ENCODE results near the gene CCDC187. TPM values are rescaled to one million over a fixed set of nuclear protein-coding genes. Genes with fewer than 3 reads are reported as not detected.

The CCDC187 gene
- polyA plus RNA-seq, 1 donor (not counting 4 experiments of a cell fraction or from before 2014, with no cell fraction given): 0.03 TPM

GRCh38 chr9:136211006-136211405 lies 92.9 kb downstream of the CCDC187 start:
- Histone ChIP-seq H3K9me3 (ENCODE audit: control insufficient read depth, low read depth, low read length) (no peaks in the 10 kb centered on the region), H2AFZ (ENCODE audit: control insufficient read depth, low read length) (no peak overlapping the region), H3K27me3 (ENCODE audit: control insufficient read depth, extremely low read depth, insufficient read depth, low read length) (no peaks in the 10 kb centered on the region), H3K4me1 (ENCODE audit: control insufficient read depth, extremely low read depth, insufficient read depth, low read length) (no peaks in the 10 kb centered on the region), H3K9me1 (ENCODE audit: control insufficient read depth, extremely low read depth, insufficient read depth, low read length) (no peaks in the 10 kb centered on the region), H3K4me3 (ENCODE audit: control insufficient read depth in 2 of 3, extremely low read depth in 1 of 3, insufficient read depth in 2 of 3, low read depth in 1 of 3, low read length in 3 of 3) (no peak overlapping the region), H3K36me3 (ENCODE audit: control insufficient read depth in 2 of 2, extremely low read depth in 1 of 2, insufficient read depth in 2 of 2, low read length in 2 of 2) (peaks cover 9 to 12% of the 10 kb centered on the region in 2 experiments), H3K27ac (ENCODE audit: control insufficient read depth, insufficient read depth, low read length) (no peak overlapping the region), H4K20me1 (ENCODE audit: control insufficient read depth, extremely low read depth, insufficient read depth, low read length) (peaks cover 14% of the 10 kb centered on the region), H3K79me2 (ENCODE audit: control insufficient read depth, insufficient read depth, low read length) (no peaks in the 10 kb centered on the region), H3K4me2 (ENCODE audit: control insufficient read depth, extremely low read depth, insufficient read depth, low read depth, low read length) (no peak overlapping the region), H3K9ac (ENCODE audit: control insufficient read depth, extremely low read depth, insufficient read depth, low read length) (no peak overlapping the region)
- TF ChIP-seq EZH2 (IDR thresholded peaks at IDR 0.05; ENCODE audit: low read length): no peak
- TF ChIP-seq, protein P1, sequence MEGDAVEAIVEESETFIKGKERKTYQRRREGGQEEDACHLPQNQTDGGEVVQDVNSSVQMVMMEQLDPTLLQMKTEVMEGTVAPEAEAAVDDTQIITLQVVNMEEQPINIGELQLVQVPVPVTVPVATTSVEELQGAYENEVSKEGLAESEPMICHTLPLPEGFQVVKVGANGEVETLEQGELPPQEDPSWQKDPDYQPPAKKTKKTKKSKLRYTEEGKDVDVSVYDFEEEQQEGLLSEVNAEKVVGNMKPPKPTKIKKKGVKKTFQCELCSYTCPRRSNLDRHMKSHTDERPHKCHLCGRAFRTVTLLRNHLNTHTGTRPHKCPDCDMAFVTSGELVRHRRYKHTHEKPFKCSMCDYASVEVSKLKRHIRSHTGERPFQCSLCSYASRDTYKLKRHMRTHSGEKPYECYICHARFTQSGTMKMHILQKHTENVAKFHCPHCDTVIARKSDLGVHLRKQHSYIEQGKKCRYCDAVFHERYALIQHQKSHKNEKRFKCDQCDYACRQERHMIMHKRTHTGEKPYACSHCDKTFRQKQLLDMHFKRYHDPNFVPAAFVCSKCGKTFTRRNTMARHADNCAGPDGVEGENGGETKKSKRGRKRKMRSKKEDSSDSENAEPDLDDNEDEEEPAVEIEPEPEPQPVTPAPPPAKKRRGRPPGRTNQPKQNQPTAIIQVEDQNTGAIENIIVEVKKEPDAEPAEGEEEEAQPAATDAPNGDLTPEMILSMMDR (optimal IDR thresholded peaks at IDR 0.05 in 1 of 3, IDR thresholded peaks at IDR 0.05 in 1 of 3, conservative IDR thresholded peaks at IDR 0.05 in 1 of 3; ENCODE audit: extremely low read depth in 1 of 3, insufficient read depth in 2 of 3, low read length in 3 of 3): no peak
- FAIRE-seq (no peak), DNase-seq (ENCODE audit: low read depth, low spot score) (no peak)
- dilution Hi-C loops (cut with MboI; ENCODE audit: extremely low pct_ligation_motif_present, low sequenced_read_pairs): no loop called here

GRCh38 chr9:136210276-136210675 lies 93.6 kb downstream of the CCDC187 start:
- H3K36me3 ChIP-seq (ENCODE audit: control insufficient read depth in 2 of 2, extremely low read depth in 1 of 2, insufficient read depth in 2 of 2, low read length in 2 of 2): peaks cover 4 to 11% of the 10 kb centered on the region in 2 experiments
- no peaks in the 10 kb centered on the region for H3K9me1 ChIP-seq (ENCODE audit: control insufficient read depth, extremely low read depth, insufficient read depth, low read length)
- no peak overlapping the region for H3K9ac ChIP-seq (ENCODE audit: control insufficient read depth, extremely low read depth, insufficient read depth, low read length)
- H4K20me1 ChIP-seq (ENCODE audit: control insufficient read depth, extremely low read depth, insufficient read depth, low read length): peaks cover 21% of the 10 kb centered on the region
- no peaks in the 10 kb centered on the region for H3K4me1 ChIP-seq (ENCODE audit: control insufficient read depth, extremely low read depth, insufficient read depth, low read length)
- no peaks in the 10 kb centered on the region for H3K27me3 ChIP-seq (ENCODE audit: control insufficient read depth, extremely low read depth, insufficient read depth, low read length)
- FAIRE-seq: no peak
- H3K4me2 ChIP-seq (ENCODE audit: control insufficient read depth, extremely low read depth, insufficient read depth, low read depth, low read length): no peak overlapping the region
- dilution Hi-C loops (cut with MboI; ENCODE audit: extremely low pct_ligation_motif_present, low sequenced_read_pairs): no loop called here
- no peak overlapping the region for H3K27ac ChIP-seq (ENCODE audit: control insufficient read depth, insufficient read depth, low read length)
- H3K9me3 ChIP-seq (ENCODE audit: control insufficient read depth, low read depth, low read length): no peaks in the 10 kb centered on the region
- H2AFZ ChIP-seq (ENCODE audit: control insufficient read depth, low read length): no peak overlapping the region
- no peaks in the 10 kb centered on the region for H3K79me2 ChIP-seq (ENCODE audit: control insufficient read depth, insufficient read depth, low read length)
- no peak for DNase-seq (ENCODE audit: low read depth, low spot score)
- TF ChIP-seq, protein P1 (optimal IDR thresholded peaks at IDR 0.05 in 1 of 3, IDR thresholded peaks at IDR 0.05 in 1 of 3, conservative IDR thresholded peaks at IDR 0.05 in 1 of 3; ENCODE audit: extremely low read depth in 1 of 3, insufficient read depth in 2 of 3, low read length in 3 of 3): no peak
- TF ChIP-seq EZH2 (IDR thresholded peaks at IDR 0.05; ENCODE audit: low read length): no peak
- H3K4me3 ChIP-seq (ENCODE audit: control insufficient read depth in 2 of 3, extremely low read depth in 1 of 3, insufficient read depth in 2 of 3, low read depth in 1 of 3, low read length in 3 of 3): no peak overlapping the region
